Activated naive CD8-positive, alpha-beta T cell treated with anti-CD3 and anti-CD28 coated beads, Interleukin-2, amount 10 ng/mL, durations not matched to agents 7 days and 5 days (primary cell): ENCODE results near the gene GYS1. TPM values are rescaled to one million over a fixed set of nuclear protein-coding genes. Genes with fewer than 3 reads are reported as not detected.
A peak's percentile ranks its signal among the peaks of the same experiment; 100 is the strongest.
"Not testable (repeated sequence)": the region's sequence is repeated elsewhere in the genome, so short reads cannot be mapped to it uniquely, and the experiment has no call there.

Source experiments
- ATAC-seq: fragments of 150-1000 bp; cut with Tn5 transposase; one replicate; pipeline ENCODE4 v1.10.0; 2021; ENCODE audit warnings: low read depth, moderate library complexity
- POLR2A ChIA-PET: fragments of 350-600 bp; sonication (Branson Sonifier 250); formaldehyde crosslinking; loops from one replicate; lab custom pipeline; 2021; ENCODE audit warnings: antibody characterized with exemption; lab: Charles Lee
- DNase-seq: peaks from one replicate; pipeline ENCODE4 v3.0.0; 2021
- H3K27ac Mint-ChIP-seq: one replicate; pipeline ENCODE4 v1.8.0; 2022; ENCODE audit warnings: mild to moderate bottlenecking, mixed read lengths
- H3K27me3 Mint-ChIP-seq: one replicate; pipeline ENCODE4 v1.8.0; 2022; ENCODE audit warnings: mild to moderate bottlenecking, moderate library complexity, mixed read lengths
- H3K36me3 Mint-ChIP-seq: one replicate; pipeline ENCODE4 v1.8.0; 2021; ENCODE audit warnings: mild to moderate bottlenecking, mixed read lengths
- H3K4me1 Mint-ChIP-seq: one replicate; pipeline ENCODE4 v1.8.0; 2021; ENCODE audit warnings: mixed read lengths
- H3K4me3 Mint-ChIP-seq: one replicate; pipeline ENCODE4 v1.8.0; 2022; ENCODE audit warnings: mild to moderate bottlenecking, moderate library complexity, mixed read lengths
- H3K9me3 Mint-ChIP-seq: one replicate; pipeline ENCODE4 v1.8.0; 2021; ENCODE audit warnings: mixed read lengths
- total RNA-seq, 2 experiments: library from RNA; stranded (reverse); gene quantifications; one replicate each; pipeline ENCODE4 v1.2.3, GENCODE V29; 2021

The GYS1 gene
- total RNA-seq, 2 experiments from 2014 or later = 58.0 to 63.1 TPM

- H3K4me1 Mint-ChIP-seq, POLR2A ChIA-PET, ATAC-seq, DNase-seq, H3K27ac Mint-ChIP-seq, H3K36me3 Mint-ChIP-seq, H3K4me3 Mint-ChIP-seq, H3K9me3 Mint-ChIP-seq: not testable (repeated sequence)
- H3K27me3 Mint-ChIP-seq = peaks cover 17% of the 10 kb centered on the region
Measured at GRCh38 chr19:49024233-49024632, 31.1 kb upstream of the GYS1 start, which contains the start of gene CGB3. TSS of gene CGB3 (minus strand) at chr19:49024333. CDS start at chr19:49023971, 362 bp downstream.

GRCh38 chr19:49022116-49022515 is 29.0 kb upstream of the GYS1 start:
- H3K9me3 Mint-ChIP-seq = no peaks in the 10 kb centered on the region
- H3K27ac Mint-ChIP-seq = no peak overlapping the region

GRCh38 chr19:49020931-49021895 is 28.1 kb upstream of the GYS1 start:
- ATAC-seq (no peak), DNase-seq (no peak)
- no peaks in the 10 kb centered on the region for H3K36me3 Mint-ChIP-seq
- H3K27me3 Mint-ChIP-seq = peaks cover 22% of the 10 kb centered on the region
- H3K4me1 Mint-ChIP-seq = peaks cover 22% of the 10 kb centered on the region
- H3K9me3 Mint-ChIP-seq = no peaks in the 10 kb centered on the region
- peak overlapping the region; percentile 32 for H3K27ac Mint-ChIP-seq
- no peak overlapping the region for H3K4me3 Mint-ChIP-seq
- POLR2A ChIA-PET = no interaction called here

More at GRCh38 chr19:49022116-49022515, 29.0 kb upstream of the GYS1 start:
- DNase-seq (no peak), ATAC-seq (no peak)
- no peaks in the 10 kb centered on the region for H3K36me3 Mint-ChIP-seq
- H3K4me1 Mint-ChIP-seq = peaks cover 22% of the 10 kb centered on the region
- POLR2A ChIA-PET = interaction anchor here (0.6 kb wide), 2 partner anchors 403 to 752 kb away, joined by 3 to 5 read pairs; partner anchors contain the start of gene GFY
- H3K4me3 Mint-ChIP-seq = no peak overlapping the region
- H3K27me3 Mint-ChIP-seq = peaks cover 22% of the 10 kb centered on the region

- ATAC-seq = no peak
- H3K4me3 Mint-ChIP-seq = no peak overlapping the region
- H3K27ac Mint-ChIP-seq = no peak overlapping the region
Measured at GRCh38 chr19:49020342-49020741, 27.2 kb upstream of the GYS1 start.

GRCh38 chr19:49019242-49019932 is 26.3 kb upstream of the GYS1 start:
- H3K36me3 Mint-ChIP-seq = no peaks in the 10 kb centered on the region
- peak overlapping the region; percentile 64 for H3K27ac Mint-ChIP-seq
- peaks cover 22% of the 10 kb centered on the region for H3K27me3 Mint-ChIP-seq

More at GRCh38 chr19:49020342-49020741, 27.2 kb upstream of the GYS1 start:
- H3K9me3 Mint-ChIP-seq = no peaks in the 10 kb centered on the region
- H3K27me3 Mint-ChIP-seq = peaks cover 22% of the 10 kb centered on the region
- peaks cover 22% of the 10 kb centered on the region for H3K4me1 Mint-ChIP-seq
- H3K36me3 Mint-ChIP-seq = no peaks in the 10 kb centered on the region
- no peak for DNase-seq
- POLR2A ChIA-PET = interaction anchor here (0.6 kb wide), 1 partner anchor 26 kb away, joined by 4 read pairs; the partner anchor contains the start of gene RUVBL2

GRCh38 chr19:49018388-49019241 is 25.5 kb upstream of the GYS1 start:
- H3K27ac Mint-ChIP-seq = peak overlapping the region; percentile 64
- H3K27me3 Mint-ChIP-seq = peaks cover 22% of the 10 kb centered on the region
- H3K9me3 Mint-ChIP-seq, H3K36me3 Mint-ChIP-seq: not testable (repeated sequence)
- DNase-seq (peak; percentile 46), ATAC-seq (peak; percentile 20)
- POLR2A ChIA-PET = interaction anchor here (0.7 to 1.3 kb wide), 3 partner anchors 25 to 316 kb away, joined by 3 to 5 read pairs (median 3); partner anchors contain the start of genes CD37, GYS1 and RUVBL2
- peak overlapping the region; percentile 81 for H3K4me3 Mint-ChIP-seq
- peaks cover 22% of the 10 kb centered on the region for H3K4me1 Mint-ChIP-seq

More at GRCh38 chr19:49019242-49019932, 26.3 kb upstream of the GYS1 start:
- Mint-ChIP-seq H3K4me3 (peak overlapping the region; percentile 81), H3K9me3 (no peaks in the 10 kb centered on the region), H3K4me1 (peaks cover 22% of the 10 kb centered on the region)
- POLR2A ChIA-PET = interaction anchor here (0.6 kb wide), 1 partner anchor 25 kb away, joined by 4 read pairs; the partner anchor contains the start of gene RUVBL2
- ATAC-seq = peak; percentile 19
- DNase-seq = peak; percentile 76

GRCh38 chr19:49017666-49018351 is 24.7 kb upstream of the GYS1 start:
- Mint-ChIP-seq H3K4me3 (peak overlapping the region; percentile 81), H3K36me3 (no peaks in the 10 kb centered on the region), H3K9me3 (no peaks in the 10 kb centered on the region), H3K27me3 (peaks cover 22% of the 10 kb centered on the region), H3K4me1 (peaks cover 22% of the 10 kb centered on the region), H3K27ac (no peak overlapping the region)
- POLR2A ChIA-PET = interaction anchor here (0.6 to 1.3 kb wide), 6 partner anchors 24 to 317 kb away, joined by 3 to 5 read pairs (median 3); partner anchors contain the start of genes CD37, GYS1 and RUVBL2
- DNase-seq (peak; percentile 78), ATAC-seq (peak; percentile 85)

GRCh38 chr19:49017041-49017665 is 24.0 kb upstream of the GYS1 start, which contains the start of gene LHB:
TSS of gene LHB (minus strand) at chr19:49017091. CDS start at chr19:49017081, 10 bp downstream.
- Mint-ChIP-seq H3K36me3 (no peaks in the 10 kb centered on the region), H3K9me3 (no peaks in the 10 kb centered on the region), H3K4me1 (peaks cover 22% of the 10 kb centered on the region), H3K4me3 (peak within 1 kb of the TSS; percentile 81), H3K27ac (no peak within 1 kb of the TSS), H3K27me3 (peaks cover 22% of the 10 kb centered on the region)
- DNase-seq (no peak), ATAC-seq (no peak)
- POLR2A ChIA-PET = interaction anchor here (0.6 to 1.3 kb wide), 4 partner anchors 24 to 223 kb away, joined by 3 to 5 read pairs (median 3); partner anchors contain the start of genes GYS1 and RUVBL2

- DNase-seq (no peak), ATAC-seq (no peak)
- Mint-ChIP-seq H3K4me1 (peaks cover 18% of the 10 kb centered on the region), H3K4me3 (no peak overlapping the region), H3K9me3 (no peaks in the 10 kb centered on the region), H3K36me3 (no peaks in the 10 kb centered on the region), H3K27ac (no peak overlapping the region), H3K27me3 (peaks cover 22% of the 10 kb centered on the region)
- POLR2A ChIA-PET = no interaction called here
Measured at GRCh38 chr19:49016067-49016839, 23.1 kb upstream of the GYS1 start.

- Mint-ChIP-seq H3K9me3 (no peaks in the 10 kb centered on the region), H3K4me1 (peaks cover 14% of the 10 kb centered on the region), H3K4me3 (no peak overlapping the region), H3K36me3 (peaks cover 3% of the 10 kb centered on the region), H3K27me3 (peaks cover 10% of the 10 kb centered on the region), H3K27ac (no peak overlapping the region)
- POLR2A ChIA-PET = no interaction called here
- no peak for DNase-seq
- ATAC-seq = no peak
Measured at GRCh38 chr19:49014870-49015255, 21.8 kb upstream of the GYS1 start.
